Loucy (cell line): ENCODE results near the gene CC2D1A.

Experiments used
- H2AFZ ChIP-seq: fragments of 200-600 bp; sonication (generic); 2 replicates; pipeline ENCODE4 v1.6.0; 2016; ENCODE audit warnings: antibody characterized with exemption, mild to moderate bottlenecking, low read length, moderate library complexity
- H3F3A ChIP-seq: fragments of 200-600 bp; 2 replicates; pipeline ENCODE4 v1.6.0; 2016; ENCODE audit warnings: antibody characterized with exemption, low read depth, mild to moderate bottlenecking
- H3K27me3 ChIP-seq: fragments of 200-600 bp; sonication (generic); 2 replicates; pipeline ENCODE4 v1.6.1; 2014; ENCODE audit warnings: low read length, mild to moderate bottlenecking; ENCODE audit not compliant: insufficient read depth, poor library complexity, severe bottlenecking
- H3K36me3 ChIP-seq: fragments of 200-600 bp; sonication (generic); 2 replicates; pipeline ENCODE4 v1.6.1; 2016; ENCODE audit warnings: low read length; ENCODE audit not compliant: insufficient read depth
- H3K4me1 ChIP-seq: fragments of 200-600 bp; sonication (generic); 2 replicates; pipeline ENCODE4 v1.5.1; 2014; ENCODE audit warnings: low read length, mild to moderate bottlenecking; ENCODE audit not compliant: insufficient read depth, poor library complexity, severe bottlenecking
- H3K4me2 ChIP-seq: fragments of 200-600 bp; sonication (generic); 2 replicates; pipeline ENCODE4 v1.6.0; 2014; ENCODE audit warnings: antibody characterized with exemption, low read length, low read depth, mild to moderate bottlenecking; ENCODE audit not compliant: poor library complexity, severe bottlenecking
- H3K4me3 ChIP-seq: fragments of 200-600 bp; sonication (generic); 2 replicates; pipeline ENCODE4 v1.5.1; 2014; ENCODE audit warnings: low read length, mild to moderate bottlenecking, mixed read lengths; ENCODE audit not compliant: poor library complexity, severe bottlenecking
- H3K79me2 ChIP-seq: fragments of 200-600 bp; sonication (generic); 2 replicates; pipeline ENCODE4 v1.6.1; 2014; ENCODE audit warnings: low read length; ENCODE audit not compliant: insufficient read depth
- H3K9ac ChIP-seq: fragments of 200-600 bp; sonication (generic); 2 replicates; pipeline ENCODE4 v1.6.0; 2014; ENCODE audit warnings: mild to moderate bottlenecking, low read depth, low read length, moderate library complexity; ENCODE audit not compliant: poor library complexity, severe bottlenecking
- H3K9me2 ChIP-seq: fragments of 200-600 bp; sonication (generic); replicated peaks from 2 replicates; pipeline ENCODE4 v1.6.1; 2016; ENCODE audit warnings: low read depth, low read length, mixed read lengths
- H3K9me3 ChIP-seq: fragments of 200-600 bp; sonication (generic); 2 replicates; pipeline ENCODE4 v1.6.1; 2014; ENCODE audit warnings: mild to moderate bottlenecking, antibody characterized with exemption, low read length, low read depth; ENCODE audit not compliant: insufficient read depth
- H4K20me1 ChIP-seq: fragments of 200-600 bp; sonication (generic); 2 replicates; pipeline ENCODE4 v1.6.0; 2014; ENCODE audit warnings: antibody characterized with exemption, low read length, mild to moderate bottlenecking; ENCODE audit not compliant: insufficient read depth, poor library complexity, severe bottlenecking
- EZH2phosphoT487 ChIP-seq: fragments of 200-600 bp; IDR thresholded peaks from 2 replicates; pipeline ENCODE4 v1.6.1; 2018; ENCODE audit warnings: antibody characterized with exemption, mild to moderate bottlenecking, moderate library complexity, borderline replicate concordance
- TF ChIP-seq, protein P1 (sequence below): fragments of 200-600 bp; sonication (generic); conservative IDR thresholded peaks from 2 replicates; pipeline ENCODE4 v1.5.1; 2014; ENCODE audit warnings: mild to moderate bottlenecking, antibody characterized with exemption, low read length

The CC2D1A gene

DNA sequence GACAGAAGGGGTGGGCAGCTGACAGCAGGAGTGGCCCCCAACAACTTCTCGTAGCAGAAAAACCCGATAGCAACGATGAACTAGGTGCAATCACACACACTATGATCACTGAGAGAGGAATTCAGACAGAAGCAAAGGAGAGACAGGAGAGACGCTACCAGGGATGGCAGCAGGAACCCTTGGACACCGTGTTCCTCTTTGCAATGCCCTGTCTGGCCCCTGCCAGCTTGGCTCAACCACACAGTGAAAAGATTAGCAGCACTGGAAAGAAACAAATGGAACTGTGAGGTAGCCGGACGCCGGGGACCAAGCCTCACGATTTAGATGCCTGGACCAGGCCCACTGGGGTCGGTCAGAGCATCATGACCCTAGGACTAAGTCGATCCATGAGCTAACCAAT lies 69.9 kb downstream of the CC2D1A start:
- no peak for TF ChIP-seq EZH2phosphoT487
- TF ChIP-seq, protein P1, sequence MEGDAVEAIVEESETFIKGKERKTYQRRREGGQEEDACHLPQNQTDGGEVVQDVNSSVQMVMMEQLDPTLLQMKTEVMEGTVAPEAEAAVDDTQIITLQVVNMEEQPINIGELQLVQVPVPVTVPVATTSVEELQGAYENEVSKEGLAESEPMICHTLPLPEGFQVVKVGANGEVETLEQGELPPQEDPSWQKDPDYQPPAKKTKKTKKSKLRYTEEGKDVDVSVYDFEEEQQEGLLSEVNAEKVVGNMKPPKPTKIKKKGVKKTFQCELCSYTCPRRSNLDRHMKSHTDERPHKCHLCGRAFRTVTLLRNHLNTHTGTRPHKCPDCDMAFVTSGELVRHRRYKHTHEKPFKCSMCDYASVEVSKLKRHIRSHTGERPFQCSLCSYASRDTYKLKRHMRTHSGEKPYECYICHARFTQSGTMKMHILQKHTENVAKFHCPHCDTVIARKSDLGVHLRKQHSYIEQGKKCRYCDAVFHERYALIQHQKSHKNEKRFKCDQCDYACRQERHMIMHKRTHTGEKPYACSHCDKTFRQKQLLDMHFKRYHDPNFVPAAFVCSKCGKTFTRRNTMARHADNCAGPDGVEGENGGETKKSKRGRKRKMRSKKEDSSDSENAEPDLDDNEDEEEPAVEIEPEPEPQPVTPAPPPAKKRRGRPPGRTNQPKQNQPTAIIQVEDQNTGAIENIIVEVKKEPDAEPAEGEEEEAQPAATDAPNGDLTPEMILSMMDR, result no peak
- H3K36me3 ChIP-seq, result no peaks in the 10 kb centered on the region; the same call in 1 of the 2 replicates
- H3K9ac ChIP-seq, result no peak overlapping the region

GRCh38 chr19:13976446-13976845 lies 70.4 kb downstream of the CC2D1A start:
- Histone ChIP-seq H3K27me3 (no peaks in the 10 kb centered on the region), H3K4me3 (no peak overlapping the region), H3K4me1 (peaks cover 8% of the 10 kb centered on the region), H3K79me2 (no peaks in the 10 kb centered on the region), H3K9ac (no peak overlapping the region), H3K9me3 (no peaks in the 10 kb centered on the region), H3K9me2 (no peaks in the 10 kb centered on the region), H2AFZ (no peak overlapping the region), H4K20me1 (no peaks in the 10 kb centered on the region), H3K4me2 (no peak overlapping the region), H3K36me3 (no peaks in the 10 kb centered on the region; the same call in 1 of the 2 replicates), H3F3A (no peaks in the 10 kb centered on the region)
- no peak for TF ChIP-seq EZH2phosphoT487
- TF ChIP-seq, protein P1, result no peak

More for the DNA sequence above, 69.9 kb downstream of the CC2D1A start:
- no peaks in the 10 kb centered on the region for H3K27me3 ChIP-seq
- H3K4me1 ChIP-seq, result peaks cover 2% of the 10 kb centered on the region
- no peak overlapping the region for H3K4me3 ChIP-seq
- H4K20me1 ChIP-seq, result no peaks in the 10 kb centered on the region
- no peaks in the 10 kb centered on the region for H3K79me2 ChIP-seq
- no peaks in the 10 kb centered on the region for H3K9me3 ChIP-seq
- H2AFZ ChIP-seq, result no peak overlapping the region
- no peak overlapping the region for H3K4me2 ChIP-seq
- no peaks in the 10 kb centered on the region for H3F3A ChIP-seq
- H3K9me2 ChIP-seq, result no peaks in the 10 kb centered on the region

GRCh38 chr19:13977803-13978202 lies 71.8 kb downstream of the CC2D1A start:
- Histone ChIP-seq H3K9me2 (no peaks in the 10 kb centered on the region), H3K79me2 (no peaks in the 10 kb centered on the region), H3K4me1 (peaks cover 20% of the 10 kb centered on the region), H4K20me1 (no peaks in the 10 kb centered on the region), H3K27me3 (no peaks in the 10 kb centered on the region), H3K36me3 (no peaks in the 10 kb centered on the region; the same call in 1 of the 2 replicates), H2AFZ (no peak overlapping the region), H3F3A (no peaks in the 10 kb centered on the region), H3K9ac (no peak overlapping the region), H3K4me3 (no peak overlapping the region), H3K9me3 (no peaks in the 10 kb centered on the region), H3K4me2 (no peak overlapping the region)
- no peak for TF ChIP-seq EZH2phosphoT487
- TF ChIP-seq, protein P1, result no peak
